HL-60 (cell line): ENCODE data around the gene TBX2.

Experiments
- CTCF ChIP-seq: IDR thresholded peaks from one replicate; pipeline ENCODE4 v1.5.1; 2011; ENCODE audit warnings: low read length, control low read depth, inconsistent platforms; ENCODE audit not compliant: insufficient read depth
- POLR2AphosphoS5 ChIP-seq: IDR thresholded peaks from 2 replicates; pipeline ENCODE4 v1.6.1; 2012; ENCODE audit warnings: low read depth

GRCh38 chr17:61448042-61448441 lies 48.4 kb downstream of the TBX2 start:
- TF ChIP-seq CTCF (no peak), POLR2AphosphoS5 (no peak)
